ENCODE data around the gene KBTBD3.

Gene KBTBD3

DNA sequence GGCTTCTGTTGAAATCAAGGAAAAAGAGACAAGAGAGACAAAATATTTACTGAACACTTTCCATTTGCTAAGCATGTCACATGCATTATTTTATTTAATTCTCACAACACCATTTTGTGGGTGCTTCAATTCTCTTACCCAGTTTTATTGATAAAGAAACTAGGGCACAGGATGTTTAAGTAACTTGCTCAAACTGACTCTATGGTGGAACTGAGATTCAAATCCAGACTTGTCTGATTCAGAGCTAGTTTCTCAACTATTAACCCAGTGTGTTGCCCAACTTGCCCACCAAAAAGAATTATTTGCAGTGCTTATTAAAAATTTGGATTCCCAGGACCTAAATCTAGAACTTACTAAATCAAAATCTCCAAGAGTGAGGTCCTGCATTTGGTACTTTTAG, 33.6 kb downstream of the KBTBD3 start:
- Histone ChIP-seq H3K9ac (ENCODE audit: low read length) (no peak overlapping the region), H3K79me2 (ENCODE audit: insufficient read depth, low read length) (no peaks in the 10 kb centered on the region), H3K9me3 (ENCODE audit: low read length) (no peaks in the 10 kb centered on the region), H4K20me1 (ENCODE audit: insufficient read depth, low read length) (no peaks in the 10 kb centered on the region), H3K36me3 (ENCODE audit: insufficient read depth, low read length) (no peaks in the 10 kb centered on the region), H3K27me3 (ENCODE audit: insufficient read depth, low read length) (no peaks in the 10 kb centered on the region), H3K4me1 (ENCODE audit: insufficient read depth, low read length, severe bottlenecking) (no peaks in the 10 kb centered on the region), H3K4me3 (ENCODE audit: low read depth, low read length, poor library complexity, severe bottlenecking) (no peak overlapping the region), H3K4me2 (ENCODE audit: low read length) (no peak overlapping the region), H2AFZ (ENCODE audit: low read length) (no peak overlapping the region), H3F3A (ENCODE audit: insufficient read depth, low read length) (no peaks in the 10 kb centered on the region), H3K9me2 (ENCODE audit: low read depth, low read length) (no peaks in the 10 kb centered on the region), H3K27ac (ENCODE audit: low read depth, low read length, poor library complexity, severe bottlenecking) (no peak overlapping the region)
- TF ChIP-seq EZH2 (IDR thresholded peaks at IDR 0.05; ENCODE audit: borderline replicate concordance, low read length) (no peak), CTCF (IDR thresholded peaks at IDR 0.05; ENCODE audit: low read length) (no peak)

GRCh38 chr11:106032861-106033260, 44.3 kb downstream of the KBTBD3 start:
- Histone ChIP-seq H4K20me1 (ENCODE audit: insufficient read depth, low read length) (no peaks in the 10 kb centered on the region), H3K9me3 (ENCODE audit: low read length) (no peaks in the 10 kb centered on the region), H3K9me2 (ENCODE audit: low read depth, low read length) (no peaks in the 10 kb centered on the region), H3K79me2 (ENCODE audit: insufficient read depth, low read length) (no peaks in the 10 kb centered on the region), H3K27me3 (ENCODE audit: insufficient read depth, low read length) (no peaks in the 10 kb centered on the region), H3F3A (ENCODE audit: insufficient read depth, low read length) (no peaks in the 10 kb centered on the region), H3K27ac (ENCODE audit: low read depth, low read length, poor library complexity, severe bottlenecking) (no peak overlapping the region), H3K4me3 (ENCODE audit: low read depth, low read length, poor library complexity, severe bottlenecking) (no peak overlapping the region), H3K36me3 (ENCODE audit: insufficient read depth, low read length) (no peaks in the 10 kb centered on the region), H3K4me1 (ENCODE audit: insufficient read depth, low read length, severe bottlenecking) (no peaks in the 10 kb centered on the region), H3K4me2 (ENCODE audit: low read length) (no peak overlapping the region), H2AFZ (ENCODE audit: low read length) (no peak overlapping the region), H3K9ac (ENCODE audit: low read length) (no peak overlapping the region)
- TF ChIP-seq EZH2 (IDR thresholded peaks at IDR 0.05; ENCODE audit: borderline replicate concordance, low read length) (no peak), CTCF (IDR thresholded peaks at IDR 0.05; ENCODE audit: low read length) (no peak)

DNA sequence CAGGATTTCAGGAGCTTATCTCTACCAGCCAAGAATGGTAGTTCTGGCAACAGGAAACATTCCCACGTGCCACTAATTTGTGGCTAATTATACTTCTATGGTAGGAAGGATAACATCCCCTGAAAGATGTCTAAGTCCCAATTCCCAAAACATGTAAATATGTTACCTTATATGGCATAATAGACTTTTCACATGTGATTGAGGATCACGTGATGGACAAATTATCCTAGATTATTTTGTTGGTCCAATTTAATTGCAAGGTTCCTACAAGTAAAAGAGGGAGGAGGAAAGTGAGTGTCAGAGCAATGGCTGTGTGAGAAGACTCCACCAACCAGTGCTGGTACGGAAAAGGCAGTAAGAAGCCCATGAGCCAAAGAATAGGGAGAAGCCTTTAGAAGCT, 45.2 kb downstream of the KBTBD3 start:
- no peaks in the 10 kb centered on the region for H4K20me1 ChIP-seq (ENCODE audit: insufficient read depth, low read length)
- no peaks in the 10 kb centered on the region for H3K79me2 ChIP-seq (ENCODE audit: insufficient read depth, low read length)
- H3K27ac ChIP-seq (ENCODE audit: low read depth, low read length, poor library complexity, severe bottlenecking), result no peak overlapping the region
- no peaks in the 10 kb centered on the region for H3K9me2 ChIP-seq (ENCODE audit: low read depth, low read length)
- no peak overlapping the region for H3K4me2 ChIP-seq (ENCODE audit: low read length)
- H3K4me3 ChIP-seq (ENCODE audit: low read depth, low read length, poor library complexity, severe bottlenecking), result no peak overlapping the region
- no peaks in the 10 kb centered on the region for H3K27me3 ChIP-seq (ENCODE audit: insufficient read depth, low read length)
- no peak for TF ChIP-seq EZH2 (IDR thresholded peaks at IDR 0.05; ENCODE audit: borderline replicate concordance, low read length)
- no peaks in the 10 kb centered on the region for H3K4me1 ChIP-seq (ENCODE audit: insufficient read depth, low read length, severe bottlenecking)
- no peak overlapping the region for H3K9ac ChIP-seq (ENCODE audit: low read length)
- no peaks in the 10 kb centered on the region for H3K9me3 ChIP-seq (ENCODE audit: low read length)
- no peaks in the 10 kb centered on the region for H3F3A ChIP-seq (ENCODE audit: insufficient read depth, low read length)
- no peaks in the 10 kb centered on the region for H3K36me3 ChIP-seq (ENCODE audit: insufficient read depth, low read length)
- no peak overlapping the region for H2AFZ ChIP-seq (ENCODE audit: low read length)

DNA sequence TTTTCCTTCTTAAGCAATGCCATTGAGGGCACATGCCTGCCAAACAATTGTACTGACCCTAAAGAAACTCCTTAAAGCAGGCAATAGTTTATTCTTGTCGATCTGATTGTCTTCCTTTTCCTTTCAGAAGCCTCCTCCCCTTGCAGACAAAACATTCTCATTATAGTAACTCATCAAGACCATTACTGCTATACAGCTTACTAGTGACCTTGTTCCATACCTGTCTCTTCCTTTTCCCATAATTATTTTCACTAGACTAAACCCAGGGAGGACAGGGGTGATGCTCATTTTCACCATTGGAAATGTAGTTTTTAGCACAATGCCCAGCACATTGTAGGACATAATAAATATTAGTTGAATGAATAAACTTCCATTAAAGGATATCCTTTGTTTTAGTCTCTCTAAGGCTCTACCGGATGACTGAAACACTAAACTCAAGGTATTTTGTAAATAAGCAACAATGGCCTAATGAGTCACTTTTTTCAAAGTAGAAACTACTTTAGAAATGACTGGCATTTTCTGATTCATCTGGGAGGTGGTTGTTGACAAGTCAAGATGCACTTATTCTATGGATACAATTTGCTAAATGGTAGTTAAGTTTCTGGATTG, 45.8 kb downstream of the KBTBD3 start:
- Histone ChIP-seq H3K4me1 (ENCODE audit: insufficient read depth, low read length, severe bottlenecking) (no peaks in the 10 kb centered on the region), H3K9ac (ENCODE audit: low read length) (no peak overlapping the region), H3K36me3 (ENCODE audit: insufficient read depth, low read length) (no peaks in the 10 kb centered on the region), H3K4me3 (ENCODE audit: low read depth, low read length, poor library complexity, severe bottlenecking) (no peak overlapping the region), H3K79me2 (ENCODE audit: insufficient read depth, low read length) (no peaks in the 10 kb centered on the region), H4K20me1 (ENCODE audit: insufficient read depth, low read length) (no peaks in the 10 kb centered on the region), H3K27ac (ENCODE audit: low read depth, low read length, poor library complexity, severe bottlenecking) (no peak overlapping the region), H3K27me3 (ENCODE audit: insufficient read depth, low read length) (no peaks in the 10 kb centered on the region), H2AFZ (ENCODE audit: low read length) (no peak overlapping the region), H3K9me3 (ENCODE audit: low read length) (no peaks in the 10 kb centered on the region), H3K4me2 (ENCODE audit: low read length) (no peak overlapping the region), H3K9me2 (ENCODE audit: low read depth, low read length) (no peaks in the 10 kb centered on the region), H3F3A (ENCODE audit: insufficient read depth, low read length) (no peaks in the 10 kb centered on the region)
- TF ChIP-seq CTCF (IDR thresholded peaks at IDR 0.05; ENCODE audit: low read length) (no peak), EZH2 (IDR thresholded peaks at IDR 0.05; ENCODE audit: borderline replicate concordance, low read length) (no peak)

All from OCI-LY1 (cell line).